ENCODE results near the gene SEC23IP.

The SEC23IP gene

DNA sequence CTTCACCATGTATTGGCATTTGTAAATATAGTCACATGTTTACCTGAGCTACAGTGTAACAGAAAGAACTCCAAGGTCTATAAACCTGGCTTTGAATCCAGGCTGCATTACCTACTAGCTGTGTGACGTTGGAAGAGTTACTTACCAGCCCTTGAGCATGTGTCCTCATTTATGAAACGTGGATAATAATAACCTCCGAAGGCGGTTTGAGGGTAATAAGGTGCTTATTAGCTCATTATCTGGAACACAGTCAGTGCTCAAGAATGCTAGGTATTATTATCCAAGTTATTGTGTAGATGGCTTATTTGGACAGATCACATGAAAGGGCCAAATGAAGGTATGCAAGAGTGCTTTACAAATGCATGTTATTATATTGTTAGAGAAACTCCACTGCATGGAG is 64.9 kb downstream of the SEC23IP start:
- Histone ChIP-seq H3K27me3 (ENCODE audit: low read length) (no peaks in the 10 kb centered on the region), H3K4me2 (ENCODE audit: low read depth, low read length, poor library complexity, severe bottlenecking) (no peak overlapping the region), H3K36me3 (ENCODE audit: low read length) (no peaks in the 10 kb centered on the region), H3K27ac (ENCODE audit: low read depth, low read length) (no peak overlapping the region), H2AFZ (ENCODE audit: low read depth, low read length, severe bottlenecking) (no peak overlapping the region), H3K9me3 (ENCODE audit: insufficient read depth, low read length) (no peaks in the 10 kb centered on the region), H3K79me2 (ENCODE audit: insufficient read depth, low read length) (no peaks in the 10 kb centered on the region), H4K20me1 (ENCODE audit: low read depth, low read length) (no peaks in the 10 kb centered on the region), H3F3A (ENCODE audit: insufficient read depth) (no peaks in the 10 kb centered on the region), H3K4me3 (ENCODE audit: insufficient read depth, low read length, poor library complexity, severe bottlenecking) (no peak overlapping the region), H3K9ac (ENCODE audit: low read length) (no peak overlapping the region), H3K9me2 (replicated peaks; ENCODE audit: insufficient read depth, low read length) (no peaks in the 10 kb centered on the region)
- TF ChIP-seq CTCF (IDR thresholded peaks at IDR 0.05; ENCODE audit: insufficient read depth, low read length, poor library complexity, severe bottlenecking), result no peak
- TF ChIP-seq EZH2phosphoT487 (conservative IDR thresholded peaks at IDR 0.05; ENCODE audit: low read length), result no peak

DNA sequence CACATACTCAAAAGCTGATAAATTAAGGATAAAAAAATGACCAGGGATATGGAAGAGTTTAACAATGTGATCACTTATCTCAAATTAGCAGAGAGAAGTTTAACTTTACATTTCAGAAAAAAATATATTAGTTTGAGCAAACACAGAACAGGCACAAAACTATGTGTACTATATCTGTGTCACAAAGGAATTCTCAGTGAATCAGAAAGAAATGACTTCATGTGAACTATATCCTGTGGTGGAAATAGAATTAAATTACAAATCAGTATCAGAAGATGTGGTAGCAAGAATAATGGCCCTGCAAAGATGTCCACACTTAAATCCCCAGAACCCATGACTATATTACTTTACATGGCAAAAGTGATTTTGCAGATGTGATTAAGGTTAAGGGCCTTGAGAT is 70.3 kb downstream of the SEC23IP start:
- no peaks in the 10 kb centered on the region for H3K9me2 ChIP-seq (replicated peaks; ENCODE audit: insufficient read depth, low read length)
- no peaks in the 10 kb centered on the region for H4K20me1 ChIP-seq (ENCODE audit: low read depth, low read length)
- no peak overlapping the region for H3K27ac ChIP-seq (ENCODE audit: low read depth, low read length)
- H3K9me3 ChIP-seq (ENCODE audit: insufficient read depth, low read length), result peaks cover 9% of the 10 kb centered on the region; the same call in 1 of the 2 replicates
- H3K4me2 ChIP-seq (ENCODE audit: low read depth, low read length, poor library complexity, severe bottlenecking), result no peak overlapping the region
- no peak for TF ChIP-seq CTCF (IDR thresholded peaks at IDR 0.05; ENCODE audit: insufficient read depth, low read length, poor library complexity, severe bottlenecking)
- H3F3A ChIP-seq (ENCODE audit: insufficient read depth), result no peaks in the 10 kb centered on the region
- H2AFZ ChIP-seq (ENCODE audit: low read depth, low read length, severe bottlenecking), result no peak overlapping the region
- H3K36me3 ChIP-seq (ENCODE audit: low read length), result no peaks in the 10 kb centered on the region
- no peaks in the 10 kb centered on the region for H3K27me3 ChIP-seq (ENCODE audit: low read length)
- no peak overlapping the region for H3K4me3 ChIP-seq (ENCODE audit: insufficient read depth, low read length, poor library complexity, severe bottlenecking)
- no peak overlapping the region for H3K9ac ChIP-seq (ENCODE audit: low read length)
- H3K79me2 ChIP-seq (ENCODE audit: insufficient read depth, low read length), result no peaks in the 10 kb centered on the region

DNA sequence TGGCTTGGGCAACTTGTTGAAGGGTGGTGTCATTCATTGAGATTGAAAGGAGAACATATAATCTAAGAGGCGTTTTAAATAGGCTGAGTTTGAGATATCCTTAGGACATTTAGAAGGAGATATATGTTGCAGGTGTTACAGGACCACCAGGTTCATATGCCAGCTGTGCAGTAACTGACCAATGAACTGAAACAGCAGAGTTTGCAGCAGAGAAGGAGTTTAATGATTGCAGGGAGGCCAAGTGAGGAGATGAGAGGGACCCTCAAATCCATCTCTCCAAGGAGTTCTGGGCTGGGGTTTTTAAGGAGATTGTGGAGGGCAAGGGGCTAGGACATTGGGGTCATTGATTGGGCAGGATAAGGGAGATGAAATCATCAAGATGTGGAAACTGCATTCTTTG is 74.5 kb downstream of the SEC23IP start:
- Histone ChIP-seq H3K9me3 (ENCODE audit: insufficient read depth, low read length) (peaks cover 9% of the 10 kb centered on the region; the same call in 1 of the 2 replicates), H2AFZ (ENCODE audit: low read depth, low read length, severe bottlenecking) (no peak overlapping the region), H3K9me2 (replicated peaks; ENCODE audit: insufficient read depth, low read length) (no peaks in the 10 kb centered on the region), H4K20me1 (ENCODE audit: low read depth, low read length) (no peaks in the 10 kb centered on the region), H3K4me3 (ENCODE audit: insufficient read depth, low read length, poor library complexity, severe bottlenecking) (no peak overlapping the region), H3K4me2 (ENCODE audit: low read depth, low read length, poor library complexity, severe bottlenecking) (no peak overlapping the region), H3K79me2 (ENCODE audit: insufficient read depth, low read length) (no peaks in the 10 kb centered on the region), H3K36me3 (ENCODE audit: low read length) (no peaks in the 10 kb centered on the region), H3K27me3 (ENCODE audit: low read length) (no peaks in the 10 kb centered on the region), H3K9ac (ENCODE audit: low read length) (no peak overlapping the region), H3K27ac (ENCODE audit: low read depth, low read length) (no peak overlapping the region), H3F3A (ENCODE audit: insufficient read depth) (no peaks in the 10 kb centered on the region)
- TF ChIP-seq CTCF (IDR thresholded peaks at IDR 0.05; ENCODE audit: insufficient read depth, low read length, poor library complexity, severe bottlenecking), result no peak
- TF ChIP-seq EZH2phosphoT487 (conservative IDR thresholded peaks at IDR 0.05; ENCODE audit: low read length), result no peak

GRCh38 chr10:119969609-119970008 is 77.1 kb downstream of the SEC23IP start:
- Histone ChIP-seq H4K20me1 (ENCODE audit: low read depth, low read length) (no peaks in the 10 kb centered on the region), H2AFZ (ENCODE audit: low read depth, low read length, severe bottlenecking) (no peak overlapping the region), H3K9me3 (ENCODE audit: insufficient read depth, low read length) (peaks cover 9% of the 10 kb centered on the region; the same call in 1 of the 2 replicates), H3K4me2 (ENCODE audit: low read depth, low read length, poor library complexity, severe bottlenecking) (no peak overlapping the region), H3K27me3 (ENCODE audit: low read length) (no peaks in the 10 kb centered on the region), H3K9me2 (replicated peaks; ENCODE audit: insufficient read depth, low read length) (no peaks in the 10 kb centered on the region), H3F3A (ENCODE audit: insufficient read depth) (no peaks in the 10 kb centered on the region), H3K9ac (ENCODE audit: low read length) (no peak overlapping the region), H3K36me3 (ENCODE audit: low read length) (no peaks in the 10 kb centered on the region), H3K4me3 (ENCODE audit: insufficient read depth, low read length, poor library complexity, severe bottlenecking) (no peak overlapping the region), H3K27ac (ENCODE audit: low read depth, low read length) (no peak overlapping the region), H3K79me2 (ENCODE audit: insufficient read depth, low read length) (no peaks in the 10 kb centered on the region)
- TF ChIP-seq CTCF (IDR thresholded peaks at IDR 0.05; ENCODE audit: insufficient read depth, low read length, poor library complexity, severe bottlenecking), result no peak
- TF ChIP-seq EZH2phosphoT487 (conservative IDR thresholded peaks at IDR 0.05; ENCODE audit: low read length), result no peak

All from SU-DHL-6 (cell line).